ENCODE data around the gene CELF2.

The CELF2 gene

DNA sequence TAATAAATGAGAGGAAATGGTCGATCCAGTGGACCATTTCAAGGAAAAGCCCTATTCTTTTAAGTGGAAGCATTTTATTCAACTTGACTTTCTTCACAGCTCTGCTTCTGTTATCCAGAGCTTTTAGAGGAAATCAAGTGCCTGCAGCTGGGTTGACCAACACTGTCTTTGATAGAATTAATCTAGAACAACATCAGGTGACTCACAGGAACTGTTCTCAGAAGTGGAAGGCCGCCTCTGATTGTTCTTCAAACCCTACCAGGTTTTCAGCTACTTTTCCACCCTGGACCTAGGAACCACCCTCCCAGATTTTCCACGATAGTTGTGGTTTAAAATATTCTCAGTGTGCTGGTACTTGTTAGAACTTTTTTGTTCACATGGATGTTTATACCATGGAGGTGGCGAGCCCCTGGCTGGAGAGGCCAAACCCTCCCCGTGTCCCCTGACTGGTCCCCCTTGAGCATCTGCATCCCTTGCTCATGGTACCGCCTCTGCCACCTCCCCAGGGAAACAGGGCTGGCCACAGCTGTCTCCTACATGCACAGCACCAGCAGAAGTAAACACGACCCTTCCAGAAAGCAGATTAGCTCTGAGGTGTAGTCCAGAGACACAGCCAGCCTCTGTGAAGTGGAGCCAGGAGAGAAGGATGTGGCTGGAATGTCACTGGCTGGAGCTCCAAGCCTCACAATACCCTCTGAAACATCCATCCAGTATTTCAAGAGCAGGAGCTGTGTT is 300.4 kb downstream of the CELF2 start:
- DNase-seq = no peak

DNA sequence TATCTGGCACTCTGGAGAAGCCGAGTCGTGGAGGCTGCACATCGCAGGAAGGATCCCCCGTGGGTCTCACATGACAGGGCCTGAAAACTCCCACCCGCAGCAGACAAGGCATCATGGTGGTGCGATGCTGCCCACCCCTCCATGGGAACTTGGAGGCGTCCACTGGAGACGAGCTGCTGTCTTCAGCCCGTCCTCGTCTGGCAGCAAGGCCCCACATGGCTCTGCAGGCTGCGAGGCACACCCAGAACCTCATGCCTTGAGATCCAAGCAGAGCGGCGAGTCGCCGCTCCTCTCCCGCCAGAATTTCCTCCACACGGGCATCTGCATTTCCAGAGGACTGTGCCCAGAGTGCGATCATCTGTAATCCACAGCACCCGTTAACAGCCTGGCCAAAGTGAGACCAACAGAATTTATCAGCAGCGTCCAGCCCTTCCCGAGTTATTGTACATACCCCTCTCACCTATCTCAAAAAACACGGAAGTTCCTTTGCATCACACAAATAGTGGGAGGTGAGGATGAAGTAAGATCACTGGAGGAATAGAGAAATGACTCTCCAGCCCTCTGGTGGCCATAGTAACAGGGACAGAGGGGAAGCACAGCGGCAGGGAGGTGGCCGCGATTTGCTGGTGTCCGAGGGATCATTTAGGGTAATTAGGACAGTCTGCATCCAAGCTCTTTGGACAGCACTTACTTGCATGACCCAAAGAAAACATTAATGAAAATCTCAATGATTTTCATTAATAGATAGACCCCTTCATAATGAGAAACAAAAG is 301.3 kb downstream of the CELF2 start:
- no peak for DNase-seq

DNA sequence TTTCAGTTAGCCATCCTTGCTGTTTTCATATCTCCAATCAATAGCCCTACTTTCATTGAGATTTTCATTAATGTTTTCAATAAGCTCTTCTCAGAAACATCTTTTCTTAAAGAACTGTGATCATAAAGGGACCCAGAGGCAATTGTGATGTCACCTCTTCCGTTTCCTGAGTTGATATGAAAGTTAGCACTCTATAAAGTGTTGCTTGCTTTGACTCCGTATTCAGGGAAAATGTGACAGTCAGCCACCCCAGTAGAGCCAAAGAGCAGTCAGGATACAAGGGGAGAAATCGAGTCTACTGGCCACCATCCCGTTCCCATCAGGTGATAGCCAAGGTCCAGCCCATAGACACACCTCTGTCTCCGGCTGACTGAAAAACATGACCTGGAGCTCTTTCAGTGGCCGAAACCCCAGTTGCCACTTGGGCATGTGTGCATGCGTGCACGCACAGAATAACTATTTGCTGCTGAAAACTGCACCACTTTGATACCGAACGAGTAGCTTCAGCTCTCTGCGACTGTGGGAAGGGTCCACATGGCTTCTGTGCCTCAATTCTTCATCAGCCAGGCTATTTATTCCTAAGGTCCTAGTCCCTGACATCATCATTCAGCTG is 302.4 kb downstream of the CELF2 start:
- DNase-seq = no peak

DNA sequence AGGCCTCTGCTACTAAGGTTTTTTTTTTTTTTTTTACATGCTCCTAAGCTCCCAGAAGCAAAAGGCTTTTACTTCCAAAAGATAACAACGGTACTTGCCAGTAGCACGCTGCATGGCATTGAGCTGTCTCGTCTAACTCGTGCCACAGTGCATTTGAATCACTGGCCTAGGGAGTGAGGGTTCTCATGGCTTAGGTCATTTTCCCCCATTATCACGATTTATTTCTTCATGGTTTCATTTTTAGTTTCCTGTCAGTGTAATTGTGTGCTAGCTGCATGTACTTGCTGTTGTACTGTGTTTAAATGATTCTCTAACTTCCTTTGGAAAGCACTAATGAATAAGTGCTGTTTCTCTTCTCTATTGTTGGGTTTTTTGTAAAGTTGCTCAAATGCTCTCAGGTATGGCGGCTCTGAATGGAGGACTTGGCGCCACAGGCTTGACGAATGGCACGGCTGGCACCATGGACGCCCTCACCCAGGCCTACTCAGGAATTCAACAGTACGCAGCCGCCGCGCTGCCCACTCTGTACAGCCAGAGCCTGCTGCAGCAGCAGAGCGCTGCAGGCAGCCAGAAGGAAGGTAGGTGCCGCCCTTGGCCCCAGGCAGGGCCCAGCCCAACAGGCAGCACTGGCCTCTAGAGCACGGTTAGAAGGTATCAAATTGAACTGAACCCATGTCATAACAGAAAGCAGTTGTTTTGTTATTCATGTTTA is 303.3 kb downstream of the CELF2 start:
- no peak for DNase-seq

DNA sequence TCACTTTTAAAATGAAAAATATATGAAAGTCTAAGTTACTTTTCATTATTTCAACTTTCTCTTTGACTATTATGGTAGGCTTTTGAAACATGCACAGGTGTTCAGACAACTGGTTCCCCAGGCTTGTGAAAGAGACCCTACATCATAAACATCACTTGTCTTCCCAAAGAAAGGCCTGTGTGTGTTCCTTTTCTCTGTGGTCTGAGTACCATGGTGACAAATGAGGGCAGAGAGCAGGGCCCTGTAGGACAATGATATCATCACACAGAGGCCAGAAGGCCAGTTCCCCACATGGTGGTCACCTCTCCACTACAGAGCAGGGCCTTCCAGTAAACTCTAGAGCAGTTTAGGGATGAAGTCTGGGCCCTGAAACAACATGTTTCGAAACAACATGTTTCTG is 305.0 kb downstream of the CELF2 start:
- no peak for DNase-seq

DNA sequence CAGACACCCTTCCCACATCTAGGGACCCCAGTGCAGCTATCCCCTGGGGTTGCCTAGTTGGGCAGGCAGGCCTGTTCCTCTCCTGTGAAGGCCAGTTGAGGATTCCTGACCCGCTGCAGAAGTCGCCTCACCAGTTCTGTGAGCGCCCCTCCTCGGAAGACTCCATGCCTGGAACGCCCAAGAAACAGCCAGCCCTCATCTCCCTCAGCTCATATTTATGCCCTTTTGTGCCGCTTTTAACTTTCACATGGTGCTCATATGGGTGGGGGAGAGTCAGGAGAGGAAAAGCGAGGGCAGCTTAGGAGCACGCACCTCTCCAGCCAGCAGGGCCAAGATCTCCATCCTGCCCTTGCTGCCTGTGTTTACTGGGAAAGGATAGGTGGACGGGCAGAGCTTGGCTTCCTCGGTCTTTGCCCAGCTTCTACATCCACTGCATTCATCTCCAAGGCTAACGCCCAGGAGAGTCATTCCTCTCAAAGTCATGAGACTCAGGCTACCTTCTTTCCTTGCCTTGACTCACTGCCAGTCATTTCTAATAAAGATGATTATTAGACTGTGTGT is 307.2 kb downstream of the CELF2 start:
- no peak for DNase-seq

DNA sequence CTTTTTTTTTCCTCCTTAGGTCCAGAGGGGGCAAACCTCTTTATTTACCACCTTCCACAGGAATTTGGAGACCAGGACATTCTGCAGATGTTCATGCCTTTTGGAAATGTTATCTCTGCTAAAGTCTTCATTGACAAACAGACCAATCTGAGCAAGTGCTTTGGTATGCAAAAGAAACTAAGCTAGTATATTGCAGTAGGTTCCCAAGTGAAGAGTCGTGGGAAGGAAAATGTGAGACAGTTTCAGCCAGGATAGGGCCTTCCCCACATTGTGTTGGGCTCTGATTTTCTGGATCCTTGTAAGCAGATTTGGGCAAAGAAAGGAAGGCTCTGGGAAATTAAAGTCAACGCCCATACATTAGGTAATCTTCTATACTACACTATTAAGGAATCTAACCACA is 308.1 kb downstream of the CELF2 start:
- no peak for DNase-seq

DNA sequence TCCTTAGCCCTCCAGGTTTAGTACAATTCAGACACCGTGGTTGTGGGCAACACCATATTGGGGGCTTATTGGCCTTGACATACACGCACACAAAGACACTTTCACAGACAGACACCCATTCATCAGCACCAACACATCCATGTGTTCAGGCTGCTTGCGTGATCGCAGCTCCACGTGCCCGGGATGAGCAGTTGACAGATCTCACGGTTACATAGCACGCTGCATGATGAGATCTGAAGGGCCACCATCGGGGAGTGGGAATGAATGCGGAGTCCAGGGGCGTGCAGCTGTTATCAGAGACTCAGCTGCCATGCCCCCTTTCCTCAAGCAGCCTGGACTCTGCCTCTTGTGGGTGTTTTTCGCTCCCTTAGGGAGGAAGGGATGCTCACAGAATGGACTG is 308.6 kb downstream of the CELF2 start:
- DNase-seq = no peak

DNA sequence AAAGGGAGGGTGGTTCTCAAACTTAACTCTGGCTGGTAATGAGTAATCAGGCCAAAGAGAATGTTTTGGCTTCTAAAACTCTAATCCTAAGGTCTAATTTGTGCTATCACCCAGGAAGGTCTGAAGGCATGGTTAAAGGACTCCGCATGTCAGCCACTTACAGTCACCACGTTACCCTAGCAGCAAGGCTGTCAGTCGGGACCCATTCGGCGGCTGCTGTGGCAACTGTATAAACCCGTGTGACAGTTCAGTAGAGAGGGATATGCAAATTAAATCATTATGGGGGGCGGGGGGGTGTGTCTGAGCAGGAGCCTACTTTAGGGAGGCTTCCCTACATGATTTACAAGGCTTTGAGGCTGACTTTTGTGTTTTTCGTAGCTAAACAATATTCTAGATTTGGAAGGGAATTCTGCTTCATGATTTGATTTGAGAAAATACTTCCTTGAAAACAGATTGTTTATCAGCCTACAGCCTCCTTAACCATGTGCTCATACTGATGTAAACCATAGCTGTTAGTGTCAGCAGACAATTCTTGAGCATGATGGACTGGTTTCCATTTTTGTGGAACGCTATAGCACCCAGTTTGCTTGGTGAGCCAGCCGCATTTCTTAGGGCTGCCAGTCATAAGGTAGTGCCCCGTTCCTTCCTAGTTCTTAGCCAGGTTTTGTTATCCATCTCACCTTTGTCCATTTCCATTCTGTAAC is 309.4 kb downstream of the CELF2 start:
- no peak for DNase-seq

DNA sequence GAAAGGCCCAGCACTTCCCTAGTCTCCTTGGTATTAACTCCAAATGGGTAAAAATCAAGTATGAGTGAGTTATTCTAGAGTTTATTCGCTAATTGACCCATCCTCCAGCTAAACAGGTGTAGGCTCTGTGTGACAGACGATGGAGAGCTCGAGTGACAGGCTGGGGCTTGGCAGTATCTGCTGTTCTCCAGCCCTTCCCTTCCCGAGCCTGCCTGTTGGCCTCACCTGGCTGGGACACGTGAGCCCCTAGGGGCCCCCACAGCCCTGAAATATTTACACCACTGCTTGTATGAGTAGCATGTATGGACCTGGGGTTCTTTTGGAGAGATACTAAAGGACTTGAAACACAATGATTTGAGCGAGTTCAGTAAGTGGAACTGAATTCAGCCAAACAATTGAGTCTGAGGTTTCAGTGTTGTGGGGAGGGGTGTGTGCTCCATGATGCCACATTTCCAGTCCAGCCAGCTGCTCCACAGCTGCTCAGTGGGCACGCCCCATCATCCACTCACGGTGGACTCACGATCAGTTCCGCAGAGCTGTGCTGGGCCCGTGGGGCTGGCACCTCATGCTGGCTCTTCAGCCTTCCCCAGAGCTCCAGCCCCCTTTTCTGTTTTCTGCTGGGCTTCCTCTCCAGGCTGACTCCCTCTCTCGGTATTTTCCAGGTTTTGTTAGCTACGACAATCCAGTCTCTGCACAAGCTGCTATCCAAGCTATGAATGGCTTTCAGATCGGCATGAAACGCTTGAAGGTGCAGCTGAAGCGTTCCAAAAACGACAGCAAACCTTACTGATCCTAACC is 310.8 kb downstream of the CELF2 start:
- no peak for DNase-seq

DNA sequence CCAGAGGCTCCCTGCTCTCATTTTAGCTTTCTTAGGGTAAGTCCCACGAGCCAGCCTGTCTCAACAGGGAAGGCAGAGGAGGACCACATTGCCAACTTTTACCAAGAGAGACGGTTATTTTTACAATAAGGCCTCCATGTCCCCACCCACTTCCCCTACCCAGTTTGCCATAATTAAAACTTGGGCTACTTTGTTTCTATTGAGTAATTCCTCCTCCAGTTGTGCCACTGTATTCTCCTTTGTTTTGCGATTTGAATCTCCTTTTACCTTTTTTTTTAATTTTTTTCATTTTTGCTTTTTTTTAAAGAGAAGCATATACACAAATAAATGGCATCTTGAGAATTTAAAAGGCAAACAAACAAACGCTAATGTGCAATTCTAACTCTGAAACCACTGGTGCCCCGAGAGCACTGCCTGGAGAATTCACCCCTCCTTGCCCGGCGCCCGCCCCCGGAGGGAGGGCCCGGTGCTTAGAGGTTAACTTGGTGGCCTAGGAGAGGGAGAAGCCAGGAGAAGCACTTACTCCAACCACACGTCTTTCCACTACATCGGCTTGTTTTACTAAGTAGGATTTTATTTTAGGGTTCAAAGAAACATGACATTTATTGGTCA is 311.5 kb downstream of the CELF2 start:
- DNase-seq = no peak

DNA sequence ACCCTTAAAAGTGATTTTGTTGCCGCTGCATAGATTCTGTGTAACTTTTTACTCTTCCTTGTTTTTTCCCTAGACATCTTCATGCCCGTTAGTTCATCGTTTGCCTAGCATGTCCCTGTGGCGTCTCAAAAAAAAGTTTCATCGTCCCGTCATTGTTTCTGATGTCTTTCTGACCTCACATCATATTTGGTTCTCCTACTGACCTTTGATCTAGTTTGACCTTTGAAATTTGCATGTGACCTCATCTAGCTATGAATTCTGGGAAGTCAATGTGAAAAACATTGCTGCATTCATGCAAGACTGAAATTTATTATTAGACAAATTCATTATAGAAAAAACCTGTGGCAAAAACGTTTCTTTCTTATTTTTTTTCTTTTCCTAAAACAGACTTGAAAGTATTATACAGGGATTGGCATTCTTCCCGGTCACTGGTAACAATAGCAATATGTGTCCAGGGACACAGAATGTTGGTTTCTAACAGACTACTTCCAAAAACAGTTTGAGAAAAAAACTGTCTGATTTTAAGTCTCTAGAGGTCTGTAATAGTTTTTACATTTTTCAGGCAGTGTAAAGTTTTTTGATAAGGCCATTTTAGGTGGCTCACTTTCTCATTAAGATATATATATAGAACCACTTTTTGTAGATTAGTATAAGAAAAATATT is 312.8 kb downstream of the CELF2 start:
- DNase-seq = no peak

DNA sequence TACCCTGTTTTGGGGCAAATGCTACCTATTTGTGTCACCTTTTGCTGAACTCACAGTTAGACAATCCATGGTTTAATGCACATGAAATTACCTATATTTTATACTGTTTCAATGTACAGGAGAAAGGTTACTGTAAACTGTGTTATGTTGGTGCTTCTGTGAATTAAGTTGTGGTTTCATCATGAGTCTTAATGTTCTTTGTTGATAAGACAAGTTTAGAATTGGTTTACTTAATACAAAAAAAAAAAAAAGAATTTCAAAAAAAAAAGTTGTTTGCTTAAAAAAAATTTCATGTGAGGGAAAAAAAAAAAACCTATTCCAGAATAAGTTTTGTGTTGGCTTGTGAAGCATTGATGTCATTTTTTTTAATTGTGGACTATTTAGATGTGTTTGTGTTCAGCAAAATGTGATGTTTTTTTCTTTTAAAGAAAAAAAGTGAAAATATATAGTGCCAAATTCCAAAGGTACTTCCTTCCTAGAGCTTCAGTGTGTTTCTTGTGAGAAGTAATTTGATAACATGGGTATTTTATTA is 313.4 kb downstream of the CELF2 start:
- DNase-seq = no peak

DNA sequence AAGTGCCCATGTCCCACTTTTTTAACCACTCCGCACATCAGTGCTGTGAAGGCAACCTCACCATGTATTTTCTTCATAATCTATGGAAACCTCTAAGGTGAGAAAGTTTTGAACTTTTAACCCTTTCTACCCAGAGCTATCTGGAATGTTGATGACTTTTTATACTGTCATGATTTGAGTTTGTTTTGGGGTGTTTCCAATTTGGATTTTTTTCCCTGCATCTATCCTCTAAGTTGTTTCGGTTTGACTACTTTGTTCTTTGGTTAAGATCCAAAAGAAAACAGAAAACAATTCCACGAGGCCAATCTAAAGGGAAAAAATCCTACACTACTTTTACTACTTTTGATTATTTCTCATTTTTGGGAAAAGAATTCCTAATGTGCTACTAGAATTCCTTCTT is 314.1 kb downstream of the CELF2 start:
- no peak for DNase-seq

DNA sequence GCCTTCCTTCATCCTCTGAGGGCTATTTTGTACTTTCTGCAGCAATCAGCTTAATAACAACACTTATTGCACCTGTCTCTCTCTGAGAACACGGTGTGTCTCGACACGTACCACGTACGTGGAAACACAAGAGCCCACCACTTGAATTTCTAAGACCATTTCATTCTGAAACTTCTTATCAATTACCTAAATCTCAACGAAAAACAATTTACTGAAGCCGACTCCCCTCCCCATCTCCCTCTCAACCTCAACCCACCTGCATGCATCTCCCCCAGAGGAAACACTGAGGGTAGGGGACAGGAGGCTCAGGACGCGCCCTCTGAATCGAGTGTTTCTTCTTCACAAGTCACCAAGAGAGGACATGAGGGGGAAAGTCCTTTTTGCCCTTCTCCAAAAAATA is 315.2 kb downstream of the CELF2 start:
- DNase-seq = no peak

DNA sequence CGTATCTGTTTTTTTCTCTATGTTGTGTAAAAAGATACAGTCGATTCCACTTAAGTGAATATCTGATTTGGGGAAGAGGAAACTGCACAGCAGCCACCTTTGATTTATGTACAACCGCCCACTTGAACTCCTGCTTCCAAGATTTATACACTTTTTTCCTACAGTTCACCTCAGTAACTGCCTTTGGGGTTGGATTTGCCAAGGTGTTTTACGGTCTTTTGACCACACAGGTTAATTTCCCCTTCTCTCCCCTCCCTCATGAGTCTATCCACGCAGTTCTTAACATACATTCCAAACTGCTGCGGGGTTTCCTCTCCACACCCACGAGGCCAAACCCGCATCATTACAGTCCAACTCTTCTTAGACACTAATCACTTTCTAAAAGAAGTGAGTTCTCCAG is 316.8 kb downstream of the CELF2 start:
- DNase-seq = no peak

DNA sequence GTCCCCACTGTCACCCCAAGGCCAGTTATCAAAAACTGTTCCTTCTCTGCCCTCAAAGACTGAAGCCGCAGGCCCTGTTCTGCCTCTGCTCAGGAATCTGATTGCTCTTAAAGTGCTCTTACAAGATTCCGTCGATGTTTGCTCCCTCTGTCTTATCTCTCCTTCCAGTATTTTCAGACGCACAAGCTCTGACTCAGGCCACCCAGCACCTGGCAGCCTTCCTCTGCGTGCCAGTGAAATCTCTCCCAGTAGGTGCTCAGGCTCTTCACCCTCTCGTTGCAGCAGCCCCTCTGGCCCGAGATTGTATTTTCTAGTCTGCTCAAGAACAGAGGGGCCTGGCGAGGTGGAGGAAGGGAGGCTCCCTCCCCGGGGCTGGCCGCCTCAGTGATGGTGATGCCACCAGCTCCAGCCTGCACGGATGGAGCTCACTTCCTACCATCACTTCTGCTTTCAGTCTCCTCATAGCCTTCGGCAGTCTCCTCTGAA is 317.5 kb downstream of the CELF2 start:
- no peak for DNase-seq

DNA sequence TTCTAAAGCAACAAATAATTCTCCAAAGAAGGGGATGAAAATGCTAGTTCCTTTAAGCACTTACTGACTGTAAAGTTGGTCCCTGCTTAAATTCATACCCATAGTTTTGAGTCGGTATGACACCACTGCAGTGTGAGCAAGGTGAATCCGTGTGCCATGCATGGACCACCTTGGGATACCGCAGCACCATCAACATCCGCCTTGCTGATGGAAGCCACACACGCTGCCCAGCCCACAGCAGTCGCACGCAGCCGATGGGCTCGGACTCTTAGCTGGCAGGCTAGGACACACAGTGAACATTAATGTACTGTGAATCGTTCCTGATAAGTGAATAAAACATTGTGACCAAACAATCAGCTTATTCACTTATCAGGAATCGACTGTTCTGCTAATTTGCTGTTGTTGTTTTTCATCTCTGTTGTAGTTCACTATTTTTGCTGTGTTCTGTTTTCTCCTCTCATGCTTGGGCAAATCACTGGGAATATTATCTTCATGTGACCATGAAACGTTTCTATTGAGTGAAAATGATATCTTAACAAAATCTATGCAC is 318.3 kb downstream of the CELF2 start:
- DNase-seq = no peak

DNA sequence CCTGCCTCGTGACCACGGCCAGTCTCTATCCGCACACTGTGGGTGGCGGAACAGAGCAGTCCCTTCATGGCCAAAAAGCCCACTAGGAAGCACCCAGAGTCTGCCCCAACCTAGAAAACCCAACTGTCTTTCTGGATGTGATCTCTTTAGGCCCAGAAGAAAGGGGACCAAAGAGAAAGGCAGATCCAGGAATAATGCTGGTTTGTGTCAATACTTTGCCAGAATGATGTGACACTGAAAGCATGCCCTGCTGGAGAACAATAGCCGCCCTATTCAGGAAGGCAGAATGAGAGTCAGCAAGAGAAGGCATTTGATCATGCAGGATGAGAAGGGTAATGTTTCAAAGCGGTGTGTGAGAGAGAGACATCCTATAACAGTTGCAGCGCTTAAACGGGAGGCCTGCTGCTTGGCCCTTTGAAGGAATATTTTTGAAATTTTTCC is 319.1 kb downstream of the CELF2 start:
- DNase-seq = no peak

DNA sequence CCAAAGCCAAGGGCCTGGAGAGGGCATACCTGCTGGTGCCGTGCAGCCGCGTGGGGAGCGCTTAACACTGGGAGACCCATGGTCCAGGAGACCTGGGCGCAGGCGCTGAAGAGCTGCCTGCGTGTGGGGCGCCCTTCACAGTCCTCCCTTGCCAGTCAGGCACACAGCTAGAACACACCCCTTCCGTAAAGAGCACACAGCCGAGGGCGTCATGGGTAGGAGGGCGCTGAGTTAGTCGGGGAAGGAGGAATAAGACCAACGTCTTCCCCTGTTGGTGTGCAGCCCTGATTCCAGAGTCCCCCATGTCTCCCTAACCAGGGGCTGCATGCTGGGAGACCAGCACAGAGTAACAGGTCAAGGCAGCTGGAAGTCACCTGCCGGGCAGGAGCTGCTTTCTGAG is 319.8 kb downstream of the CELF2 start:
- DNase-seq = no peak
